ENCODE data around the gene KCTD3. TPM values are rescaled to one million over a fixed set of nuclear protein-coding genes. Genes with fewer than 3 reads are reported as not detected.

Gene KCTD3
- total RNA-seq, 1 donor from 2014 or later = 50.5 TPM

DNA sequence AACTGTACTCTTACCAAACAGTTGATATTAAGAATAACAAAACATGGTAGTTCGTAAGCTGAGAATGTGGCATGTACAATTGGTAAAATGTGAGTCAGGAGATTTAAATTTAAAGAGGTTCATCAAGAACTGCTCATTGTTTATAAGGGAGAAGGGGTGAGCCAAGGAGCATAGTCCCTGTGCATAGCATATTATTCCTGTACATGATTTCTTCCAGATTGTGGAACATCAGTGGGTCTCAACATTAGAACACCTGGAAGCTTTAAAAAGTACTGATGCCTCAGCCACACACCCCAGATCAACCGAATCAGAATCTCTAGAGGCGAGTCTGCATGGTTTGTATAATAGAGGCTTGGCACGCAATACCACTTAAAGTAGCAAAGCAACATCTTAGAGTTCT lies 56.1 kb downstream of the KCTD3 start:
- Mint-ChIP-seq H3K27me3 (ENCODE audit: low read depth) (no peaks in the 10 kb centered on the region), H3K4me1 (no peaks in the 10 kb centered on the region), H3K9me3 (no peaks in the 10 kb centered on the region), H3K36me3 (peaks cover 16% of the 10 kb centered on the region), H3K27ac (no peak overlapping the region), H3K4me3 (no peak overlapping the region)
- no peak for DNase-seq (ENCODE audit: low spot score in 2 of 2, unreplicated experiment in 2 of 2)
- no peak for TF ChIP-seq CTCF (IDR thresholded peaks at IDR 0.05; ENCODE audit: unreplicated experiment)

- no peaks in the 10 kb centered on the region for H3K4me1 Mint-ChIP-seq
- no peak overlapping the region for H3K27ac Mint-ChIP-seq
- H3K4me3 Mint-ChIP-seq = no peak overlapping the region
- no peak for TF ChIP-seq CTCF (IDR thresholded peaks at IDR 0.05; ENCODE audit: unreplicated experiment)
- peaks cover 2% of the 10 kb centered on the region for H3K36me3 Mint-ChIP-seq
- no peak for DNase-seq (ENCODE audit: low spot score in 2 of 2, unreplicated experiment in 2 of 2)
- no peaks in the 10 kb centered on the region for H3K9me3 Mint-ChIP-seq
- H3K27me3 Mint-ChIP-seq (ENCODE audit: low read depth) = no peaks in the 10 kb centered on the region
Measured at GRCh38 chr1:215625949-215626348, 58.8 kb downstream of the KCTD3 start.

DNA sequence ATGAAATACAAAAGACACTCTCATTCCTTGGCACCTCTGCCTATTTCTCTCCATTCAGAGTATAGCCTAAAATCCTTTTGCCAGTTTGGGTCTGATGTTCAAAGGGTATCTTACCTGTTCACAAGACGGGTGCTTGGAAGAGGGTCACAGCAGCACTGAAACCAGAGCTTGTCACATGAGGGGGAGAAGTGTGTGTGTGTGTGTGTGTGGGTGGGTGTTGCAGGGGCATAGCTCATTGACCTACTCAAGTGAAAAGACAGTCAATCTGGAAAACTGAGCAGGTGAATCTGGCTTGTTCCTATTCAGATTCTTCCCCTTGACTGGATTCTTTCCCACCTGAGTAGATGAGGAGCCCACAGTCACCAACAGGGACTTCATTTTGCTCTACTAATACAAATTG lies 63.9 kb downstream of the KCTD3 start:
- Mint-ChIP-seq H3K27me3 (ENCODE audit: low read depth) (peaks cover 3% of the 10 kb centered on the region), H3K4me1 (no peaks in the 10 kb centered on the region), H3K27ac (no peak overlapping the region), H3K4me3 (no peak overlapping the region), H3K9me3 (no peaks in the 10 kb centered on the region), H3K36me3 (no peaks in the 10 kb centered on the region)
- no peak for DNase-seq (ENCODE audit: low spot score in 2 of 2, unreplicated experiment in 2 of 2)
- TF ChIP-seq CTCF (IDR thresholded peaks at IDR 0.05; ENCODE audit: unreplicated experiment) = no peak

DNA sequence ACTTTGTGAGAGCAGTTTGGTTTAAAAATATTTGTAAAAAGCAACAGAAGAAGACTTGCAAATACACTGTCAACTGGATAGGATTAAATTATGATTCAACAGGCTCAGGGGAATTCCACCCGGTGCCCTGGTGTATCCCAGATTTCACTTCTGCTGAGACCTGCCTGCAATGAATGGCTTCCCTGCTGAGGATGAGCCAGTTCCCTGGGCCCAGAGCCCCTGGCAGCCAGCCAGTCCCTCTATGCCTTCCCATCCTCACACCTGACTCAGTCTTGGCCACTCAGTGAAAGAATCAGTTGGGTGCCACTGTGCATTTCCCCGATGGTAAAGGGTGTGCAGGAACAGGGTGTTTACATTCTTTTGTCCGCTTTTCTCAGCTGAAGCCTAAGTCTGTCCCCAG lies 64.4 kb downstream of the KCTD3 start:
- no peak overlapping the region for H3K27ac Mint-ChIP-seq
- DNase-seq (ENCODE audit: low spot score in 2 of 2, unreplicated experiment in 2 of 2) = no peak
- no peak for TF ChIP-seq CTCF (IDR thresholded peaks at IDR 0.05; ENCODE audit: unreplicated experiment)
- H3K27me3 Mint-ChIP-seq (ENCODE audit: low read depth) = peaks cover 3% of the 10 kb centered on the region
- H3K4me1 Mint-ChIP-seq = peaks cover 2% of the 10 kb centered on the region
- no peak overlapping the region for H3K4me3 Mint-ChIP-seq
- no peaks in the 10 kb centered on the region for H3K9me3 Mint-ChIP-seq
- no peaks in the 10 kb centered on the region for H3K36me3 Mint-ChIP-seq

- no peak overlapping the region for H3K27ac Mint-ChIP-seq
- peaks cover 4% of the 10 kb centered on the region for H3K4me1 Mint-ChIP-seq
- H3K36me3 Mint-ChIP-seq = no peaks in the 10 kb centered on the region
- peaks cover 3% of the 10 kb centered on the region for H3K27me3 Mint-ChIP-seq (ENCODE audit: low read depth)
- no peaks in the 10 kb centered on the region for H3K9me3 Mint-ChIP-seq
- TF ChIP-seq CTCF (IDR thresholded peaks at IDR 0.05; ENCODE audit: unreplicated experiment) = no peak
- H3K4me3 Mint-ChIP-seq = no peak overlapping the region
- no peak for DNase-seq (ENCODE audit: low spot score in 2 of 2, unreplicated experiment in 2 of 2)
Measured at GRCh38 chr1:215635827-215636226, 68.7 kb downstream of the KCTD3 start.

Measured in mesothelial cell of epicardium (in vitro differentiated cells).